Large intestine (tissue), 3 donors: ENCODE measurements around the gene GDNF. TPM values are rescaled to one million over a fixed set of nuclear protein-coding genes. Genes with fewer than 3 reads are reported as not detected.

Experiments
- DNase-seq, 2 donors: peaks; one replicate each; pipeline versions ENCODE4 v3.0.0 to v3.0.0-alpha.2; 2013
- H3K27ac ChIP-seq: one replicate; pipeline ENCODE4 v1.5.1; 2013; ENCODE audit warnings: low read length
- H3K27me3 ChIP-seq: 2 replicates; pipeline ENCODE4 v1.6.1; 2013; ENCODE audit warnings: low read length; ENCODE audit not compliant: control insufficient read depth, insufficient read depth
- H3K36me3 ChIP-seq: 2 replicates; pipeline ENCODE4 v1.6.1; 2013; ENCODE audit warnings: low read length; ENCODE audit not compliant: control insufficient read depth, insufficient read depth
- H3K4me1 ChIP-seq: one replicate; pipeline ENCODE4 v1.6.1; 2013; ENCODE audit warnings: low read length; ENCODE audit not compliant: control insufficient read depth, insufficient read depth
- H3K4me3 ChIP-seq: one replicate; pipeline ENCODE4 v1.5.1; 2013; ENCODE audit warnings: low read length
- H3K9me3 ChIP-seq: one replicate; pipeline ENCODE4 v1.6.1; 2013; ENCODE audit warnings: mild to moderate bottlenecking, low read depth, low read length, moderate library complexity; ENCODE audit not compliant: control insufficient read depth
- WGBS: methylation state at CpG from one replicate; pipeline ENCODE4 v1.1.5; 2013; ENCODE audit warnings: low lambda C conversion rate; ENCODE audit not compliant: insufficient coverage; 5-methylcytosine and 5-hydroxymethylcytosine counted together
- polyA plus RNA-seq: library from polyadenylated mRNA; unstranded; fragments of 120-200 nt; gene quantifications from one replicate; pipeline ENCODE4 v1.2.1, GENCODE V29; 2013

GDNF gene
- polyA plus RNA-seq, 1 donor = 4.2 TPM

DNA sequence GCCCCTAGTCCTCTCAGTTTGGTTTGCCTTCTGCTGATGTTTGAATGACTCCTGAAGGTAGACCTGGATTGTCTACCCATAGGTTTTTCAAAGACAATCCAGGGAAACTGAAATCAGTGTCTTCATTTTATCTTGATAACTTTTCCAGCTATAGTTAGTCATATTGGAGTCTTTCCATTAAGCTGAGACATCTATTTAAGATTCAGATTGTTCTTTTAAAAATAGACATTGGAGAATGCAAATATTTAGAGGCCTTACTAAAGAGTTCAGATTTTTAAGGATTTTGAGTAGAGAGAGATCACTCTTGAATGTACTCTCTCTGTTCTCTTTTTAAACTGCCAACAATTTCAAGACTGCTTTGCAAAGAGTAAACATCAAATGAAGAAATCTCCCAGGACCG lies 69.1 kb downstream of the GDNF start:
- WGBS = no CpG with 5 or more reads among the region's 1 CpG
- no peak overlapping the region for H3K4me3 ChIP-seq
- H3K9me3 ChIP-seq = no peaks in the 10 kb centered on the region
- peaks cover 7% of the 10 kb centered on the region for H3K4me1 ChIP-seq
- DNase-seq = no peak
- H3K27ac ChIP-seq = no peak overlapping the region
- no peaks in the 10 kb centered on the region for H3K27me3 ChIP-seq
- H3K36me3 ChIP-seq = no peaks in the 10 kb centered on the region

DNA sequence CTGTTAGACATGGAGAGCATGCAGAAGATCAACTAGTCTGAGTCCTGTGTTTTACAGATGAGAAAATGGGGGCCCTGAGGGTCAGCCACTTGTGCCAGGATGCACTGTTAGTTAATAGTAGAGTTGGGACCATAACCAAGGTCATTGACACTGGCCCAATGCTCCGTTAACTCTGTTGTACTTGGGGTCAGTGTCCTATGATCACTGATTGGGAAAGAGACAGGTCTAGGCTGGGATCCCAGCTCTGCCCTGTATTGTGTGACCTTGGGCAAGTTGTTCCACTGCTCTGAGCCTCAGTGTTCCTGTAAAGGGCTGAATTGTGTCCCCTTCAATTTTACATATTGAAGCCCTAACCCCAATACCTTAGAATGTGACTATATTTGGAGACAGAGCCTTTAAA lies 70.0 kb downstream of the GDNF start:
- Histone ChIP-seq H3K9me3 (no peaks in the 10 kb centered on the region), H3K4me3 (no peak overlapping the region), H3K4me1 (peaks cover 7% of the 10 kb centered on the region), H3K36me3 (no peaks in the 10 kb centered on the region), H3K27me3 (no peaks in the 10 kb centered on the region), H3K27ac (no peak overlapping the region)
- no CpG with 5 or more reads among the region's 1 CpG for WGBS
- DNase-seq = peak in 1 of 2 donors; percentile 26

DNA sequence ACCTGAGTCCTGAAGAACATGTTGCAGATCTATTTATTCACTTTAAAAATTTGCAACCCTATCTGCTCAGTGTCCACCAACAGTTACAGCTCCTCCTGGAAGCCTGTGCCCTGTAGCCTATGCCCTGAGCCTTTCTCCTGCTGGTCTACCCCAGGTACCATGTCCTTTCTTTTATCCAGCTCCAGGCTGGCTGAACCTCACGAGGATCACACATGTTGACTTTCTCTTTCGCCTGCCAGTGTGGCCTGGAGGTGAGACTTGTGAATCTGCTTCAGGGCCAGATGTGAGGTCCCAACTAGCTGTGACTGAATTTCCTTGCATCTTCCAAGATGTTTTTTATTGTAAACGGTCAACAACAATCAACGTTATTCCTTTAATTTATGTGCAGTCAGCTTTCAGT lies 70.7 kb downstream of the GDNF start:
- Histone ChIP-seq H3K4me1 (peaks cover 7% of the 10 kb centered on the region), H3K36me3 (no peaks in the 10 kb centered on the region), H3K27me3 (no peaks in the 10 kb centered on the region), H3K27ac (peak overlapping the region; percentile 30), H3K4me3 (no peak overlapping the region), H3K9me3 (no peaks in the 10 kb centered on the region)
- WGBS = no CpG with 5 or more reads among the region's 4 CpGs
- DNase-seq = no peak

DNA sequence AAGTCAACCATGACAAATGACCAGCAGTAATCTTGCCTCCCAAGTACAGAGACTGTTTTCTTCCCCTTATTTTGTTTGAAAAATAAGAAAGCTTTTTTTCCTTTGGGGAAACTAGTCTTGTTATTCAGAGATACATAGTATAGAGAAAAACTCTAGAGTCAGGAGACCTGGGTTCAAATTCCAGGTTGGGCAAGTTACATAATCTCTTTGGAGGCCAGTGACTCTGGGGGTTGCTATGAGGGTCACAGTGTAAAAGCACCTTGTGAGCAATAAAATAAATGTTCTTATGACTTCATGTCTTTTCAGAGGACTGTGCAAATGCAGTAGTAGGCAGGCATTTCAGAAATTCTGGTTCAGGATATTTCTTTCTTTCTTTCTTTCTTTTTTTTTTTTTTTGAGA lies 71.5 kb downstream of the GDNF start:
- no peaks in the 10 kb centered on the region for H3K27me3 ChIP-seq
- H3K36me3 ChIP-seq = no peaks in the 10 kb centered on the region
- H3K4me1 ChIP-seq = peaks cover 7% of the 10 kb centered on the region
- DNase-seq = peak; percentile 61 to 74
- peak overlapping the region; percentile 50 for H3K27ac ChIP-seq
- no peak overlapping the region for H3K4me3 ChIP-seq
- H3K9me3 ChIP-seq = no peaks in the 10 kb centered on the region

DNA sequence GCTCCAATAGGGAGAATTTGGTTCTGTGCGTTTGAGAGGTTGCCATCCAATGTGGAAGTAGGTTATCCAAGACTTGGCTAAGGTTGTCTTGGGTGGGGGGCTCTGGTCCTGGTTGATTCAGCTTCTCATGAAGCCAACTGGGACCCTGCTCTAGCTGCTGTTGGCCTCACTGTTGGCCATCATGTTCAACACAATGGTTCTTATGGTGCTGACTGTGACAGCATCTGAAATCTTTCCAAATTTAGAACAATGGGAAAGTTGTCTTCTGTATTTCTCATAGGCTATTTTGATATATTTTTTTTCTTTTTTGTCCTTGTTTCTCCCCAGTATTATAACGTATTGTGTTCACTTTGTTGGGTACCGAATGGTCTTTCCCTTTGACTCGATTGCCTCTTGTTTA lies 71.9 kb downstream of the GDNF start:
- Histone ChIP-seq H3K9me3 (no peaks in the 10 kb centered on the region), H3K4me3 (no peak overlapping the region), H3K27ac (peak overlapping the region; percentile 50), H3K36me3 (no peaks in the 10 kb centered on the region), H3K4me1 (peaks cover 7% of the 10 kb centered on the region), H3K27me3 (no peaks in the 10 kb centered on the region)
- no peak for DNase-seq
- WGBS = 60% methylated on average over 3 of the region's 4 CpGs

DNA sequence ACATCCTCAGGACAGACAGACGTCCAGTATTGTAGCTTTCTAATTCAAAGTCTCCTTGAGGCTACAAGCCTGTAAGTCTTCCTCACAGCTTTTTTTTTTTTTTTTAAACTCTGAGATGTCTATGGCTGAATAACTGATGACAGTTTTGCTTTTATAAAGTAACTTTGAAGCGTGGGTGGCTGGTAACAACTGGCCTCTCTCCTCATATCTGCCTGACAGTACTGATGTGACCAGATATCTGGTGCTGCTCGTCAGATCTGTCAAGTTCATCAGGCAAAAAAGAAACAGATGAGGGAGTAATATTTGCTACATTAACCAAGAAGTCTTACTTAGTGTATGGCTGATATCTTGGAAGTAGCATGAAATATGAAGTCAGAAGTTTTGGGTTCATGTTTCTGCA lies 72.6 kb downstream of the GDNF start:
- no CpG with 5 or more reads among the region's 3 CpGs for WGBS
- no peak for DNase-seq

More for the DNA sequence above, 72.6 kb downstream of the GDNF start:
- Histone ChIP-seq H3K4me1 (peaks cover 7% of the 10 kb centered on the region), H3K9me3 (no peaks in the 10 kb centered on the region), H3K27me3 (no peaks in the 10 kb centered on the region), H3K36me3 (no peaks in the 10 kb centered on the region), H3K4me3 (no peak overlapping the region), H3K27ac (no peak overlapping the region)
